Stimulated activated CD8-positive, alpha-beta memory T cell treated with anti-CD3 and anti-CD28 coated beads, Interleukin-15, amount 100 ng/mL, for 1 hour (primary cell): Measurements from ENCODE around the gene NAGLU.

Source experiments
- DNase-seq: peaks from one replicate; pipeline ENCODE4 v3.0.0-alpha.2; 2020; ENCODE audit warnings: low read depth

Gene NAGLU

DNA sequence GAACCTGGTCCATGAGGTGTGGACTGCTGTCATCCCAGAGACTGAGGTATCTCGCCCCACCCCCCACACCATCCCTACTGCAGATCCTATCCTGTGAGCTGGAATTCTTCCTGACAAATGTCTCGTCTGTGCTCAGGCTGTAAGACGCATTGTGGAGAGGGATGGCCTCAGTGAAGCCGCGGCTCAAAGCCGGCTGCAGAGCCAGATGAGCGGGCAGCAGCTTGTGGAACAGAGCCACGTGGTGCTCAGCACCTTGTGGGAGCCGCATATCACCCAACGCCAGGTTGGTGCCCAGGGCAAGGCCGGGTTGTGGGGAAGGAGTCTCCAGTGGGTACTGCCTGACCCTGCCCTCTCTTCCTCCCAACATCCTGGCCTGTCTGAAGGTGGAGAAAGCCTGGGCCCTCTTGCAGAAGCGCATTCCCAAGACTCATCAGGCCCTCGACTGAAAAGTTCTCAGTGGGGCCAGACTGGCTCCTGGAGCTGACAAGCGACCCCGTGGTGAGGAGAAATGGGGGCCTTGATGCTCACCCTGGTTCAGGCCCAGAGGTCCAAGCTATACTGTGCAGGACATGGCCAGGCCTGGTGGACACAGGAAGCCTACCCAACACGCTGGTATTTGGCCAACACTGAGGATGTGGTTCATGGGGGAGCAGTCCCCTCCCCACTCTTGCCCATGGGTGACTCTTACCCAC is 29.6 kb downstream of the NAGLU start:
- no peak for DNase-seq

DNA sequence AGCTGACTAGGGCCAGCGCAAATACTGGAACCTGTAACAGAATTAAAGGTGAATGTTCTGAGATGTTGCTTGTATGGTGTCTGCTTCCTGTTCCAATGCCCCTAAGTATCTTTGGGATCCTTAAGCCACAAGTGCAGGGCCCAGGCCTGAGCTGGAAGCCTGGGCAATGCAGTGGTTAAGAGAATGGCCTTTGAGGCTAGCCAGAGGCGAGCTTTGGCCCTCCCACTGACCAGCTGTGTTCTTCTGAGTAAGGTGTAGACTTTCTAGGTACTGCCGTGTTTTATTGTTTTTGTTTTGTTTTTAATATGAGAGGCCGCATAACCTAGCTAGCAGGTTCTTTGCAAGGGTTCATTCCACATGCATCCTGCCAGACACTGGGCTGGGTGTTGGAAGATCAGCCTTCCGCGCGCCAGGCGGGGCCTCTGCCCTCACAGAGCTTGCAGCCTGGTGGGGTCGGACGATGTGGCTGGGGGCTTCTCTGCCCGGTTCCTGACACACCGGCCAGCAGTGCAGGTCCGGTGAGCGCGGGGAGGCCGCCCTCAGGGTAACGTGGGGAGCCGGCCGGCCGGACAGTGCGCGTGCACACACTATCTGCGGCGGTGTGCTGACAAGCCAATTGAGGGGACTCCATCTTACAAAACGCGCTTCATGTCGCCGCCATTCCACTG is 30.3 kb downstream of the NAGLU start:
- DNase-seq: no peak

DNA sequence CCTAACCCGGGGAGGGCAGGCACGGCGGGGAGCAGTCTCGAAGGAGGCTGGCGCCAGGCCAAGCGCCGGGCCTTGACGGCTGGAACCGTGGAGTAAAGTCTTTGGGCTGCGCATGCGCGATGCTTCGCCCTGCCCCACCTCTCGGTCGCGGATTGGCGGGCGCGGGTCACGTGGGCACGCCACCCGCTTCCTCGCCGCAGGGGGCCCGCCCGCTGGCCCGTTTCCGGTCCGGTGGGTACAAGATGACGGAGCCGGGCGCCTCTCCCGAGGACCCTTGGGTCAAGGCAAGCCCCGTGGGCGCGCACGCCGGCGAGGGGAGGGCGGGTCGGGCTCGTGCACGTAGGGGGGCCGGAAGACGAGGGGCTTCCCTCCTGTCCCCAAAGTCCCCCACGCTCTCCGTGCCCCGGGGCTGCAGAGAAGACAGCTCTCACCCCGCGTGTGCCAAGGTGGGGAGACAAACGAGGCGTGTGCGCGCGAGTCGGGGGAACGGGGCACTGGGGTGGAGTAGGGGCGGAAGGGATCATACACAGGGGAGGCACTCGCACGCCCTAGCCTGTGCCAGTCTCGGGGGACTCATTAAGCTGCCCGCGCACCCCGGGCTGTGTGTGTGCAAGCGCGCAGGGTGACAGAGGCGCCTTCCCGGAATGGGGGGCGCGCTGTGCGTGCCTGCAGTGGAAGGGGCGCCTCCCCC is 31.0 kb downstream of the NAGLU start, which contains the start of gene MLX:
Gene MLX, plus strand, starts transcription at position 218 of the 691 bp plus-strand sequence. Its CDS starts 25 bp downstream, at position 243.
- peak; percentile 79 for DNase-seq

DNA sequence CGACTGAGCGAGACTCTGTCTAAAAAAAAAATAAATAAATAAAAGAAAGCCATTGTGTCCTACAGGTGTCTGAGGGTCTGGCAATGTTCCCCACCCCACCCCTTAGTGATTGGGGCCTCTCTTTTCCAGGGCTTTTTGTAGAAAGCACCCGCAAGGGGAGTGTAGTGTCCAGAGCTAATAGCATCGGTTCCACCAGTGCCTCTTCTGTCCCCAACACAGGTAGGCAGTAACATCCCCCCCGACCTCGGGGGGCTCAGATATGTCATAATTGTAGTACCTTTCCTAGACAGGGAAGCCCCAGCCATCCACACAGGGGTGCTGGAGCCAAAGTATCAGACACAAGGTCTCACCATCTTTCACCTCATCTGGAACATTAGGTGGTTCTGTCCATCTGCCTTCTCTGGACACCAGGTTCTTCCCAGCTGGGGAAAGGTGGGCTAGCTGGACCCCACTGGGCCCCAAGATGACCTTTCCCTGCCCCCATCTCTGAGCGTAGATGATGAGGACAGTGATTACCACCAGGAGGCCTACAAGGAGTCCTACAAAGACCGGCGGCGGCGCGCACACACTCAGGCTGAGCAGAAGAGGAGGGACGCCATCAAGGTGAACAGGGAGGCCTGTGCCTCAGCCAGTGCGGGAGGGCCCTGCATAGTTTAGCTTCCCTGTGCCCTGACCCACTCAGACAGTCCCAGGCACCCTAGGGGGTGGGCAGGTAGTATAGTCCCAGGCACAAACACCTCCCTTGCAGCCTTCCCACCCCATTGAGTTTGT is 32.5 kb downstream of the NAGLU start:
- DNase-seq: no peak

DNA sequence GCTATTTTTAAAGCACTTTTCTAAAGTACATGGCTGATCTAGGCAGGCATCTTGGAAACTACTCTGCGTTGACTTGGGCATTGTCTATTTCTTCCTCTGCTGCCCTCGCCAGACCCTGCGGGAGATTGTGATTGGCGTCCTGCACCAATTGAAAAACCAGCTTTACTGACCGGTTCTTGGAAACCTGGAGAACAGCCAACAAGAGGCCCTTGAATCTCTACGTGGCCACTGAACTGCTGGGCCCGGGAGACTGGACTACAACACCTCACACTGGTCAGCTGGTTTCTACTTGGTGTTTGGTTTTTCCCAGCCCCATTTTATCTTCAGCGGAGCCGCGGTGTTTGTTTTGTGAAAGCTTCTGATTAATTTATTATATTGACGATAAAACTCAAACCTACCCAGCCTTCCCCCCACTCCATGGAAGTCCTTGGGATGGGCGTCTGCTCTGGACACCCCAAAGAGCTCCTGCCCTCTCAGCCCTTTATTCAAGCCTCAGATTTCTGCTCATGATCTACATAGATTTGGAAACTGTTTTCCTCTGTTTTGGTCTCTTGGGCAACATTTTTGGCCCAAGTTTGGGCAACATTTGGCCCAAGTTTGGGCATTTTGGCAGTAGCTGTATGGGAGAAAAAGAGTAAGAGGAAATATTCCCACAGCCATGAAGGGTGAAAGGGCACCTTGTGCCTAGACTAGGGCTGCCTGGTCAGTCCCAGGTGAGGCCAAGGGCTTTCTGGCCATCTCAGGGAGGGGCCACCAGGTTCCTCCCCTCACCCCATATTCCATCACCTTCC is 35.6 kb downstream of the NAGLU start:
- no peak for DNase-seq

DNA sequence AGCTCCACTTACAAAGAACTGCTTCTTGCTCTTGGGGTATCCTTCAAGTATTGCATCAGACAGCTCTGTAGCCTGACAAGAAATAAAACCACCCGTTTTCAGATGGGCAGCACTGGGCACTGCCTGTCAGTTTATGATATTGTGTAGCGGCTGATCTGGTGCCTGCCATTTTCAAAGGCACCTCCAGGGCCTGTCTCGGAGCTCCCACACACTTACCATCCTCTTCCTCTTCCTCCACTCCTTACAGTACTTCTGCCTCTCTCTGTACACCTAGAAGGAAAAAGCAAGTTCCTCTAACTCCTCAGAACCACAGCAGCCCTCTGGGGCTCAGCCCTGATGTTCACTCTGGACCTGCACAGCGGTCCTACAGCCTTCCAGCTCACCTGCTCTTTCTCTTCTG is 37.1 kb downstream of the NAGLU start:
- DNase-seq: no peak

DNA sequence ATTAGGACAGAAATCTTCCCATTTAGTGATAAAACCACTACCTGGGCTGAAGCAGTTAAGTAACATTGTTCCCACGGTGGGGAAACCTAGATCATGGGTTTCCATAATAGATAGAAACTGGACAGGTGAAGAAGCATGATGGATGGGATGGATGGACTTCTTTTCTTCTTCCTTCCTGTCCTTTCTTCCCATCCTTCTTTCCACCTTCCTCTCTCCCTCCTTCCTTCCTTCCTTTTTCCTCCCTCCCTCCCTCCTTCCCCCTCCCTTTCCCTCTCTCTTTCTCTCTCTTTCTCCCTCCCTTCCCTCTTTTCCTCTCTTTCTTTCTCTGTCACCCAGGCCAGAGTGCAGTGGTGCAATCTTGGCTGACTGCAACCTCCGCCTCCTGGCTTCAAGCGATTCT is 38.4 kb downstream of the NAGLU start:
- no peak for DNase-seq

DNA sequence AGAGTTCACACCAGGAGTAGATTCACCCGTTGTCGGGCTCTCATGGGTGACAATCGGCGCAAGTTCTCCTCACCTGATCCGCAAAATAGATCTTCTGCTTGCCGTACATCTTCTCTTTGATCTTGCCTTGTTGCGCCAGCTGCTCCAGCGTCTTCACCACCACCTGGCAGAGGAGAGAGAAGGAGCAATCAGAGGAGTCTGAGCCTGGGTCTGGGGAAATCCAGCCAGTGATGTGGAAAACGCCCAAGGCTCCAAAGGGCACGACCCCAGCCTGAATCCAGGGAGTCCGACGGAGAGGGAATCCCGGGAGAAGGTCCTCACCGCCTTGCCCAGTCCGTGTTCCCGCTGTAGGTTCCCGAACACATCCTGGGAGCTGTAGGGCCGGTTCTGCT is 41.1 kb downstream of the NAGLU start:
- DNase-seq: no peak

DNA sequence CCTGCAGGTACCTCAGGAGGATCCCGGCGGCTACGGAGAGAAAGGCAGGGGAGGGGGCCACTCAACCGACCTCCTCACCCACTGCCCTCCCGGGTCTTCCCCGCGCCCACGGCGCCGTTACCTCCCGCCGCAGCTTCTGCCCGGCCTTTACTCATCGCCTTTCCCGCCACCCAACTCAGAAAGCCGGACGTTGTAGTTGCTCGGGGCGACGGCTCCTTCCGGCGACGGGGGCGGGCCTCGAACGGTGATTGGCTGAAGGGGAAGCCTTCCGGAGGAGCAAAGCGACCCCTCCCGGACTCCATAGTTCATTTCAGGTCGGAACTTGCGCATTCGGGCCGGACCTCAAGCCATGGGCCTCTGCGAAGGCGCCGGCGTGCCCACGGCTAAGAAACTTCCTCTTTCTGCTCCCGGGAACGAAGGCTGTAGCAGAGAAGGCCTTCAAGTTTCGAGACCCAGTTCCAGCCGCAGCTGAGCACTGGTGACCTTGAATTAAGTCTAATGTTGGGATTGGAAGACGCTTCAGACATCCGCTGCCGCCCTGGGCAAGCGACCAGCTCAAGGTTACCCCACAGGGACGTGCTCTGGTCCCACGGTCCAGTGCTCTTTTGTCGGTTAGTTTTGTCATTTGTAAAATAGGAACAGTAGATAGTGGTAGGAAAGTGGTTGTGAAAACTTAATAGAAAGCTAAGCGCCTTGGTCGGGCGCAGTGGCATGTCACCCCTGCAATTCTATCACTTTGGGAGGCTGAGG is 41.7 kb downstream of the NAGLU start, which contains the start of gene PSMC3IP:
Gene PSMC3IP, minus strand, starts transcription at position 198 of the 750 bp plus-strand sequence. Its CDS starts 43 bp downstream, at position 155.
- peak; percentile 84 for DNase-seq

DNA sequence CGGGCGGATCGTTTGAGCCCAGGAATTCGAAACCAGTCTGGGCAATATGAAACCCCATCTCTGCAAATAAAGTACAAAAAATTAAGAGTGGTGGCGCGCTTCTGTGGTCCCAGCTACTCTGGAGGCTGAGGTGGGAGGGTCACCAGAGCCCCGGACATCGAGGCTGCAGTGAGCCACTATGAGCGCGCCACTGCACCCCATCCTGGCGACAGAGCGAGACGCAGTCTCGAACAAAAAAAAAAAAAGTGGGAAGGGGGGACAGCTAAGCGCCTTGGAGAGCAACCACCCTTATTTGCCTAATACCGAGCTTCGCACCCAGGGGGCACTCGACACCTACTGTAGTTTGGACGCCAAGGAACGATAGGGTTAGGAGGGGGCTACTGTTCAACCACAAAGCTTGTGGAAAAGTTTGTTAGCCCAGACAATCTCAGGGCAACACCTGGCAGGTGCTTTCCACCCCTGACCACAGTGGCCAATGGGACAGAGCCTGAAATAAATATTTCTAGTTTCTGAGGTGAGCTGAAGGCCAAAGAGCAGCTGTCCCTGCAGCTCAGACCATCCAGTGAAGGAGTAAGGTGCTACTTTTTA is 42.3 kb downstream of the NAGLU start:
- peak; percentile 61 for DNase-seq

DNA sequence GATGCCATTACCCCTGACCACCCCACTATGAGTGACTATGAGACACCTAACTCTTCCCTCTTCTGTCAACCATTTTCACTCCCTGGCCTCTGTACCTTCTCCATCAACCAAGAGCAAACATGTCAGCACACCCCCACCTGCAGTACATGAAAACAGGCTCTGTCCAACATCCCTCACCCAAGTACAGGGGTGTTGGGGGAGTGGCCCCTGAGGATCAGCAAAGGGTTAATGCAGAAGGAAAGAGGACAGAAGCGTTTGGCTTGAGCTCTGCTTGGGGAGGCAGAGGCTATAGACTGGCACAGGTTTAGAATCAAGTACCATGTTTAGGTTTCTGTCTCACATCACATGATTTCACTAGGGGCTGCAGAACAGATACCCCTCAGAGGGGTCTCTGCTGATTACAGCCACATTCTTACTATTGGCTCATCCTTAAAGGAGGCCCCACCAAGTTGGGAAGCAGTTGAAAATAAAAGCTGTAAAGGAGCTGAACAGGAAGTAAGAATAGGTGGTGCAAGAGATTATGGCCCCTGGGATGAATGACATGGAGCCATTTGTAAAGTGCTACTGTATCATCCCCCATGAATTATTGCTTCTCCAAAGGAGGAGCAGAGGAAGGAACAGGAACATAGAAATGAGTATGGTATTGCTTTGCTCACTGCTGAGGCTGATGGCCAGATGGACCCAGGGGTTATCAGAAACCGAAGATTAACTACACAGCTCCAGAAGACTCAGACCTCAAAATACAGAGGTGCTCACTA is 43.9 kb downstream of the NAGLU start:
- no peak for DNase-seq

DNA sequence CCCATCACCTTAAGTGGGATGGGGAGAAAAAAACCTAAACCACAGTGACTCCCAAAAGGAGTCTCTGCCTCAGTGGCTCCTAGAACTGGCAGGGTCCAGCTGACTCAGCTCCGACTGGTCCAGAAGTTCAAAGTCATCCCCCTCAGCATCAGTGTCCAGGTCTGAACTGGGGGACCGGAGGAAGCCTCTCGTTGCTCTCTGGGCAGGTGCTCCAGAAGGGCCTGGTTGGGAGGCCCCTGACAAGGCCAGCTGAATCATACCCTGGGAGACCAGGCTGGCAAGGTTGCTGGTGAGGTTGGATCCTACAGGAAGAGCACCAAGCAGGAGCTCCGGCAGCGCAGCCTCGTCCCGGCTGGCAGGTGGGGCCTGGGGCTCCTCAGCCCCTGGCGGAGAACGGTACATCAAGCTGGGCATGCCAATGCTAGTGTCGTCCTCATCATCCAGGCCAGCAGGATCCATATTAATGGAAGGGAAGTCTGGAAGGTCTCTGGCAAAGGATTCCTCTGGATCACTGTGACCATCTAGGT is 45.8 kb downstream of the NAGLU start:
- no peak for DNase-seq

DNA sequence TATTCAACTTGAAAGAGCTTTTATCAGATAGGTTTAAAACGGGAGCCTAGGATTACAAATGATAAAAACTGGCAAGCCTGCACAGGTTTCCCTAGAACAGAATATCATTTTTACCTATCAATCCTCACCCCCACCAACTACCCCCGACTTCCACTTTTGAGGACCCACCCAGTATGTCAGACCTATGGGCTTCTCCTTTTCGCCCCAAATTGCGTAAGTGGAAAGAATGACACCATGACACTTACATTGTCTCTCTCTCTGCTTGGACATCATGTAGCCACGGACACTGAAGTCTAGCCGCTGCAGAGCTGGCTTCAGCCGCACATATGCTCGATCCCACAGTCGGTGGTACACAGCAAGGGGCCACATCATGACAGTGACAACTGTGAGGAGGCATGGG is 48.8 kb downstream of the NAGLU start:
- no peak for DNase-seq

DNA sequence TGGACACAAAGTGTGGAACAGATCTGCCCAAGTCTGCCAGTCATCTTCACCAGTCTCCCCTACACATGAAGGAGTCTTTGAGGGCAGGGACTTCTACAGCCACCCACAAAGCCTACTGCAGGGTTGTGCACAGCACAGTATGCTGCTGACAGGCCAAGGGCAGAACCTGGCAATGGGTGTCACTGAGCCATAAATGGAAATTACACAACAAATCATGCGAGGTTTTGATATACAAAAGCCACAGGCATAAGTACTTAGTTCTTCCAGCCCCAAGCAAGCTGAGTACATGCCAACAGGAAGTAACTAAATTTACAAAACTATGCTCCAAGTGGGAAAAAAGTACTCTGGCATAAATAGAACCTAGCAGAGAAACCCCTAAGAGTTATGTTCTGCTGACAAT is 49.3 kb downstream of the NAGLU start:
- DNase-seq: no peak

DNA sequence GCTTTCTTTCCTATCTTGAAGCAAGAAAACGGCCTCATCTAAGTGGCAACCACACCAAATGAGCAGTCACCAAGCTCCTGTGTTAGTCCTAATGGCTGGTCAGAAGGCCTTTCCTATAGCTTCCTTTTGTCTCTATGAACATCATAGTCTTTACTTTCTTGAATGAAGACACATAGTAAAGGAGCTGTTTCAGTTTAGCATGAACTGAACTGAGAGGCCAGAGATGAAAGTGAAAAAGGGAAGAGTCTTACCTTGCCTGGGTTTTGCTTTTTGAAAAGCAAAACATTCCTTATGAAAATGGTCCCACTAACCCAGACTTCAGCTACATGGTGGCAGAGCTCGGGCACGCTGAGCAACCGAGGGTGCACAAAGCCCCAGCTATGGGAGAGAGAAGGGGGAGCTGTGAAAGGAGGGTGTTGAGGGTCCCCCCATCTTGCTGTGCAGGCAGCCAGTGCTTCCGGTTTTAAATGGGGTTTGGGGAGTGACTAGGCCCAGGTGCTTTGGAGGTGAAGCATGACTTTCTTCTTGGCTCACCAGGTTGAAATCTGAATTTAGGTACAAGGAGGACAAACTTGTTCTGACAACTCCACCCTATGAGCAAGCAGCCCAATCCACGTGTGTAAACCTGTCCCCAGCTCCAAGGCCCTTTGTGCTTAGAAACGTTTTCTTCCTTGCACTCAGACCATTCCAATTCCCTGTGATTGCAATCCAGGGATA is 50.6 kb downstream of the NAGLU start:
- no peak for DNase-seq

DNA sequence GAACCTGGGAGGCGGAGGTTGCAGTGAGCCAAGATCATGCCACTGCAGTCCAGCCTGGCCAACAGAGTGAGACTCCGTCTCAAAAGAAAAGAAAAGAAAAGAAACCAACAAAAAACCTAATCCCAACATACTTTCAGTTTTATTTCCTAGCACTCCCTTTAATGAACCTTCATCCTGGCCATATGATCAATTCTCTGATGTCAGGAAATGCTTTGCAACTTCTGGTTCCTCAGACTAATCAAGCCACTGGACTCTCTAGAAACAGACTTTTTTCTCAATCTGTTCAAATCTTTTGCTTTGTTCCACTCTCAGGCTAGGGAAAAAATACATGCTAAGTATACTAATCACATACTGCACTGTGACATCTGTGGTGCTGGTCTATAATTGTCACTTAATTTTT is 54.8 kb downstream of the NAGLU start:
- no peak for DNase-seq

DNA sequence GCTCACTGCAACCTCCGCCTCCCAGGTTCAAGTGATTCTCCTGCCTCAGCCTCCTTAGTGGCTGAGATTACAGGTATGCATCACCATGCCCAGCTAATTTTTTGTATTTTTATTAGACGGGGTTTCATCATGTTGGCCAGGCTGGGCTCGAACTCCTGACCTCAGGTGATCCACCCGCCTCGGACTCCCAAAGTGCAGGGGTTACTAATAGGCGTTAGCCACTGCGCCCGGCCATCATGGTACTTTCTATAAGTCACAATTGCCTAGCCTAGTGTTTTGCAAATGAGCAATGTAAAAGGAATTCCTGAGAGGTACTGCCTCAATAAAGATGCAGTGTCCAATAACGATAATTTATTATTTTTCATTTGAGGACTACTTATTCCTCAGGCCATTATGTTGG is 55.4 kb downstream of the NAGLU start:
- no peak for DNase-seq
